LNCaP clone FGC (cell line): ENCODE data around the gene FHIT.

Experiments
- DNase-seq: peaks from one replicate; pipeline ENCODE4 v3.0.0-alpha.2; 2011; ENCODE audit warnings: low read depth
- H3K4me3 ChIP-seq: 2 replicates; pipeline ENCODE4 v1.5.1; 2011; ENCODE audit warnings: mild to moderate bottlenecking, low read depth, low read length, control low read depth
- CTCF ChIP-seq: IDR thresholded peaks from 2 replicates; pipeline ENCODE4 v1.5.1; 2012; ENCODE audit warnings: mild to moderate bottlenecking; ENCODE audit not compliant: control insufficient read depth, insufficient read depth; ENCODE audit errors: extremely low read depth

Gene FHIT

GRCh38 chr3:59992578-59992977 lies 1258.7 kb downstream of the FHIT start:
- DNase-seq = no peak
- TF ChIP-seq CTCF = no peak

GRCh38 chr3:59990915-59991314 lies 1260.3 kb downstream of the FHIT start:
- no peak overlapping the region for H3K4me3 ChIP-seq
- DNase-seq = no peak
- TF ChIP-seq CTCF = no peak

More at GRCh38 chr3:59992578-59992977, 1258.7 kb downstream of the FHIT start:
- no peak overlapping the region for H3K4me3 ChIP-seq

GRCh38 chr3:59982510-59982909 lies 1268.7 kb downstream of the FHIT start:
- DNase-seq = no peak
- TF ChIP-seq CTCF = no peak
- no peak overlapping the region for H3K4me3 ChIP-seq

GRCh38 chr3:59981377-59981776 lies 1269.9 kb downstream of the FHIT start:
- no peak for TF ChIP-seq CTCF
- no peak overlapping the region for H3K4me3 ChIP-seq
- no peak for DNase-seq

- TF ChIP-seq CTCF = no peak
Observed at GRCh38 chr3:59980576-59980975, 1270.7 kb downstream of the FHIT start.

GRCh38 chr3:59979542-59979941 lies 1271.7 kb downstream of the FHIT start:
- no peak for DNase-seq
- no peak for TF ChIP-seq CTCF
- no peak overlapping the region for H3K4me3 ChIP-seq

More at GRCh38 chr3:59980576-59980975, 1270.7 kb downstream of the FHIT start:
- H3K4me3 ChIP-seq = no peak overlapping the region
- no peak for DNase-seq

GRCh38 chr3:59978979-59979378 lies 1272.3 kb downstream of the FHIT start:
- no peak for TF ChIP-seq CTCF
- no peak overlapping the region for H3K4me3 ChIP-seq
- no peak for DNase-seq
